GM21619 (cell line): Measurements from ENCODE around the gene AGAP9.
"Not testable (repeated sequence)": the region's sequence is repeated elsewhere in the genome, so short reads cannot be mapped to it uniquely, and the experiment has no call there.

Experiments
- ATAC-seq: cut with Tn5 transposase; IDR thresholded peaks from one replicate; pipeline ENCODE4 v1.9.1; 2021; ENCODE audit not compliant: unreplicated experiment

Gene AGAP9

DNA sequence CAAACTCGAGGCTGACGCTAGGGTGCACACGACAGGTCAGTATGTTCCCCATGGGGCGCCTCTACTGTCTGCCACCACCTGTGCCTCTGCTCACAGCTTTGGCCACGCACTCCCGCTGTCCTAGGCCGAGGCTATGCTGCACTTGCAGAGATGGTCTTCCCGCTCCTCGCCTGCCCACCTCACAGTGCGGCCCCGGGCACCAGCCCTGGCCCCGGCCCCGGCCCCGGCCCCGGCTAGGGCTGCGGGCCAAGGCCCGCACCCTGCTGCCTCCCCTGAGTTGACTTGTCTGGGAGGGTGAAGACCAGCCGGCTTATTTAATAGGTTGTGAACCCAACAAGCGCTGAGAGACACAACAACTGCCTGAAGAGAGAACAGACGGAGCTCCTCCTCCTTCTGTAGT lies at the start of gene AGAP9:
Gene AGAP9, minus strand, starts transcription at position 164 of the 400 bp plus-strand sequence. Its CDS starts 112 bp downstream, at position 52.
- not testable (repeated sequence) for ATAC-seq

DNA sequence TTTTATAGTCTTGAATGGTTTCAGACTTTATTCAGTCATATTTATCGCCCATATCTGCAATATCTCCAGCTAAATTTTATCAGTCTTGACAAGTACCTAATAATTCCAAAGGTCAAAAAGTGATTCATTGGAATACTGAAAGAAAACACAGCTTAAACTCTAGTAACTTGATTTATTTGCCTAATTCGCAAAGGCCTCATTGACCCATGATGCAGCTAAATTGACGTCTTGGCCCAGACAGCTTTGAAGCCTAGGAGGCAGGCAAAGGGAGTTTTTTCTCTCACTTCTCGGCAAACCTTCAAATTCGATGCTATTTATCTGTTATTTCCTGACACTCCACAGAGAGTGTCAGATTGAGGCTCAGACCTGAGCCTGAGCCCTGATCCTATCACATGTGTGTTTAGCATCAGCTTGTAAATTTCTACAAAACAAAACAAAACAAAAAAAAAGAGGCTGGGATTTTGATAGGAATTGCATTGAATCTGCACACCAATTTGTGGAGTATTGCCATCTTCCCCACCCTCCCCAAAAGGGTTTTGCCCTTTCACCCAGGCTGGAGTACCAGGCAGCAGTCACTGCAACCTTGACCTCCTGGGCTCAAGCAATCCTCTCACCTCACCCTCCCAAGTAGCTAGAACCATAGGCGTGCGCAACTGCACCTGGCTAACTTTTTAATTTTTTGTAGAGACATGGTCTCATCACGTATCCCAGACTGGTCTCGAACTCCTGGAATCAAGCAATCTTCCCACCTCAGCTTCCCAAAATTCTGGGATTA lies 47.9 kb upstream of the AGAP9 start:
- ATAC-seq, result not testable (repeated sequence)

DNA sequence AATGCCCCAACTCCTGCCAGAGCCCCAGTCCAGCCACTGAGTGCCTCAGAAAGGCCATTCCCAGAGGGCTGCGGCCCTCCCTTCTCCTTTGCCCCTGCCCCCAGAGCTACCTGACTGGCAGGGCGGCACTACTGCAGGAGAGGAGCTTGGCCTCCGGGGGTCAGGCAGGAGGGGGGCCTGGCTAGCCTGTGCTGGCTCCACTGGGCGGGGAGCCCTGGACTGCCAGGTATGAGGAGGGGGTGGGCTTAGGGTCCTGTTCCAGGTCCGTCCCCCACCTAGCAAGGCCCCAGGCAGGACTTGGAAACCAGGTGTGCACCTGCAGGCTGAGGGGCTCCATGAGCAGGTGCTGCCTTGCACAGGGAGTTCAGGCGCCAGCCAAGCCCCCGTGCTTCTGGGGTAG lies 43.3 kb upstream of the AGAP9 start:
- ATAC-seq, result not testable (repeated sequence)

DNA sequence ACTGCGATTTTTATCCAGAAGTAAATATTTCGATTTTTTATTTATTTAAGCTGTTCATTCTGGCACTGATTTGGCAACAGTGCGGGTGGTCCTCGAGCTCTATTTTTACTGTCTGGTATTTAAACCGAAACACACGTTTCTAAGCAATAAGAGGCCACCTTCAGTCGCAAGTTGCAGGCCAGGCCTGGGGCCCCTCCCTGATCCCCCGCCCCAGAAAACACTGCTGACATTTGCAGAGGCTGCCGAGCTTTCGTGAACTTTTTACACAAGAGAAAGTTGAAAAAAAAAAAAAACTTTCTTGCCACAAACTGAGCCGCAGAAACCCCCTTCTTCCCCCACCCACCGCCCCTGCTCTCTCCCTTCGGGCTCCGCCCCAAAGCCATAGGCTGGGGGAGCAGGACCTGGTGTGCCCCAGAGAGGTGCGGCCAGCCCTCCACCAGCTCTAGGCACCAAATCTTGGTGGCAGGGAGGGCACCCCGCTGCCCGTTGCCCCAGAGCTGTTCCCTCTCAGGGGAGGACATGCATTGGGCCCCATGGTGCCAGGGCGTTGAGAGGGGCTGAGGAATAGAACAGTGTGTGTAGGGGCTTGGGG lies 42.8 kb upstream of the AGAP9 start:
- not testable (repeated sequence) for ATAC-seq

DNA sequence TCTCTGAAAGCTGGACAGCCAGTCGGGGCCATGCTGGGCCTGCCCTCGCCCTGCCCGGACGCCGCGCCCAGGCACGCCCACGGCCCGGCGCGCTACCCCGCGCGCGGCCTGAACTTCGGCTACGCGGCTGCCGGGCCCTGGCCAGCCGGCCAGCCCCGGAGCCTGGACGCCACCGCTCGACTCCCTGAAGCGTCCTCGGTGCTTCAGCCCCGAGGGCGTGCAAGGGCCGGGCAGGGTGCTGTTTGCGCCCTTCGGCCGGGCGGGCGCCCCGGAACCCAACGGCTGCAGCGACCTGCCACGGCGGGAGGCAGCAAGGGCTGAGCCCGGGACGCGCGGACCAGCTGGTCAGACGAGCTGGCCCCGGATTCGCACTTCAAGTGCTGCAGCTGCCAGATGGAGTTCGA lies 42.1 kb upstream of the AGAP9 start:
- ATAC-seq, result not testable (repeated sequence)

DNA sequence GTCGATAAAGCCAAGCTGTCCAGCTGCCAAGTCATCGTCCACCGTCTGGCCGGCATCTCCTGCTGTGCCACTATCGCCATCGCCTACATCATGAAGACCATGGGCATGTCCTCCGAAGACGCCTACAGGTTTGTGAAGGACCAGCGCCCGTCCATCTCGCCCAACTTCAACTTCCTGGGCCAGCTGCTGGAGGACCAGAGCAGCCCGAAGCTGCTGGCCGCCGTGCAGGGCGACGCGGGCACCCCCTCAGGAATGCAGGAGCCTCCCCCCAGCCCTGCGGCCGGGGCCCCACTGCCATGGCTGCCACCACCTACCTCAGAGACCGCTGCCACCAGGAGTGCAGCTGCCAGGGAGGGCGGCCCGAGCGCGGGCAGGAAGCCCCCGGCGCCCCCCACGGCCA lies 41.5 kb upstream of the AGAP9 start:
- ATAC-seq, result not testable (repeated sequence)

DNA sequence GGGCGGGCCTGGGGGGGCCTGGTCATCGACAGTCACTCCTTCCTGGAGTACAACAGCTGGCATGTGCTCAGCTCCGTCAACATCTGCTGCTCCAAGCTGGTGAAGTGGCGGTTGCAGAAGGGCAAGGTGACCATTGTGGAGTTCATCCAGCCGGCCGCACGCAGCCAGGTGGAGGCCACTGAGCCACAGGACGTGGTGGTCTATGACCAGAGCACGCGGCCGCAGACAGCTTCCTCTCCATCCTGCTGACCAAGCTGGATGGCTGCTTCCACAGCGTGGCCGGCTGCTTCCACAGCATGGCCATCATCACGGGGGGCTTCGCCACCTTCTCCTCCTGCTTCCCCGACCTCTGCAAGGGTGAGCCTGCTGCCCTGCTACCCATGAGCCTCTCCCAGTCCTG lies 40.9 kb upstream of the AGAP9 start:
- not testable (repeated sequence) for ATAC-seq

DNA sequence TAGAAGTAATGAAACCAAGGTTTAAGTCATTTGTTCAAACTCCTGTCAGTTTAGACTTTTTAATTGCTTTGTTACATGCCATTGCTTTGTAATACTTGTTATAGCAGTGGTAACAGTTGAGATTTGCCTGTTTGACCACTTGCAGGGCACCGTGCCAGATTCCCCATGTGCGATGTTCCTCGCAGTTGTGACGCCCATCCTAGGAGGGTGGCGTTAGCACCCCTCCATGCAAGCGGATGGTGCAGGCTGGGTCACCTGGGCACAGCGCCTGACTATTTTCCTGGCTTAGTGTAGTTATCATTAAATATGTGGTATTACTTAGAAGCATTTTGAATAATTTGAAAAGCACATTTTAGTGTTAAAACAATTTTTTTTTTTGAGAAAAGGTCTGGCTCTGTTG lies 37.0 kb upstream of the AGAP9 start:
- not testable (repeated sequence) for ATAC-seq

DNA sequence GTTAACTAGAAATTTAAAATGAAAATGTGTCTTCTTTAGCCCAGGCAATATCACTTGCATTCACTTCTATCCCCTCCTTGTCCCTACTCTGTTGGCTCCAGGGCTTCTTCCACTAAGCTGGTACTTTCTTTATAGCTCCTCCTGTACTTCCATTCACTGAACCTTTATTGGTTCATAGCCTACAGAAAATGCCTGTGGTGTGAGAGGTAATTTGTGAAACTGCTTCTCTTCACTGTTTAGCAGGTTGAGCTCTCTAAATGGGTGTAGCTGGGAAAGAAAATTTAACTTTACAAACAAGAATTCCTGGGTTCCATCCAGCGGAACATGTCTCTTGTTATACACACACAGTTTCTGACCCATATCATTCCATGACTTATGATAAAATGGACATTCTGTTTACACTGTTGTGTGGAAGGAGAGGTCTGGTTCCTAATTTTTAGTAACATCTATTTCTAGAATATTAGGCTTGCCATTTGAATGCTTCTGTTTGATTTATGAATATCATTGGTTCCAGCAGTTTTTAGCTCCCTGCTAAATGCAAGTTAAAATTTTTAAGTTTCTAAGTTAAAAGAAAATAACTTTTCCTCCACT lies 36.4 kb upstream of the AGAP9 start:
- ATAC-seq, result not testable (repeated sequence)

DNA sequence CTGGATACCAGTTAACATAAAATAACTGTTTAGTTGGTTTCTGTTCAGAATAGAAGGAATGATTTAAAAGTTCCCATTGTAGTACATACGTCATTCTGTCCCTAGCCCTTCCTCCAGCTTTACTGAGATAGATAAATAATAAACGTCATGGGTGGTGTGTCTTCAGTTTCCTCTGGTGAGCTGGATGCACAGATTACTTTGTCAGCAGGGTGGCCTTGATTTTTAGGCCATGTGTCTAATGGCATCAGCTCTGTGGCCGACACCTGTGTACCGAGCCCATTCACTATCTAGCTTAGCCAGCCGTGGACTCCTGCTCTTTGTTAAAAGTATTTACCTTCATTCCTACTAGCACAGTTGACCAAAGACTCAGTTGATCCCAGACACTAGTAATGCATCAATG lies 34.7 kb upstream of the AGAP9 start:
- ATAC-seq, result not testable (repeated sequence)

DNA sequence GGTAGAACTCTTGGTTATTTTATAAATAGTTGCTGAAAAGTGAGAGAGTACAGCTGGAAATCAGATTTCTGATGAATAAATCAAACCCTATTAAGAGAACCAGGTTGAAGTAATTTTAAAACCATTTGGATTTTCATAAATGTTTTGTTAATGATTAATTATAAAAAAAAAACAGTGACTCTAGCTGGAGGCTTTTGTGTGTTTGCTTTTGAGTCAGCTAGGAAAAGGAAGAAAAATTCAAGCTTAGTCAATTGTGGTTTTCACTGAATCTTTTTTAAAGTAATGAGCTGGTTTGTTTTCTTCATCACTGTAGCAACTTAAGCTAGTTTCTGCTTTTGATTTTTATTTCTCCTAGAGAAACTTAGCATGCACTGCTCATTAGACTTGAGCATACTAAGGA lies 34.2 kb upstream of the AGAP9 start:
- peak; percentile 42 for ATAC-seq

DNA sequence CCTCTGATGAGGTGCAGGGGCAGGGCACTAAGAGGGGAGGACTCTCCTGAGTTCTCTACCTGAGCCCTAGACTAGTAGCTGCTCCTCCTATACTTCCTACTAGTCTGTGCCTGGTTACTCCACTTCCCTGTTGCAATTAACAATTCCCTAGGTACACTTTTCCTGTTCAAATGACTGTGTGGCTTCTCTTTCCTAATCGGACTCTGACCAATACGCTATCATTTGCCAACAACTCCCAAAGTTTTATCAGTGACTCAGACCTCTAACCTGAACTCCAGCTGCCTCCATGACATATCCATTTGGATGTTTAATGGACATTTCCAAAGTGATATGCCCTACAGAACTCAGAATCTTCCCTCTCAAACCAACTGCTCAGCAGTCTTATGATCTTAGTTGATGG lies 31.9 kb upstream of the AGAP9 start:
- not testable (repeated sequence) for ATAC-seq

DNA sequence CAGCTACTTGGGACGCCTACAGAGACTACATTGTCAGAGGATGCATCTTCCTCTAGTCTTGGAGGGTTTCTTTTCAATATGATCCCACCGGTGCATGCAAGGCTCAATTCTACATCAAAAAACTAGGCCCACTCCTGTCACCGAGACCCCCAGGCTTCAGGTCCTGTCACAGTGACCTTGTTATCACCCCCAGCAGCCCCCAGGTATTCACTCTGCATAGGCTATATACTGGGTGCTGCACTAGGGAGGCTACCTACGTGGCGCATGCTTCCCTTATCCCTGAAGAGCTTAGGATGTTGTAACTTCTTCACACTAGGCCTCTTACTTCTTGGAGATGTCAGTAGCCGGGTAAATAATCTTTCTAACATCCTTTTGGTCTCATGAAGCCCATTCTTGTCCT lies 31.1 kb upstream of the AGAP9 start:
- not testable (repeated sequence) for ATAC-seq

DNA sequence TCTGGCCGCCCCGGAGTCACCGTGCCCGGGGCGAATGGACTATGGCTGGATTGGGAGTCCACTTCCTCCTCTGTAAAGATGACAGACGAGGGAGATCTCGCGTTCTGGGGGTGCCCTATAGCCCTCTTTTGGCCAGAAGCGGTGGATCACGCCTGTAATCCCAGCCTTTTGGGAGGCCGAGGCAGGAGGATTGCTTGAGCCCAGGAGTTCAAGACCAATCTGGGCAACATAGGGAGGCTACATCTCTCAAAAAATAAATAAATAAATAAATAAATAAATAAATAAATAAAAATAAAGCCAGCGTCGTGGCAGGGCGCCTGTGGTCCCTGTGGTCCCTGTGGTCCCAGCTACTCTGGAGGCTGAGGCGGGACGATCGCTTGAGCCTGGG lies 30.4 kb upstream of the AGAP9 start:
- ATAC-seq, result not testable (repeated sequence)

DNA sequence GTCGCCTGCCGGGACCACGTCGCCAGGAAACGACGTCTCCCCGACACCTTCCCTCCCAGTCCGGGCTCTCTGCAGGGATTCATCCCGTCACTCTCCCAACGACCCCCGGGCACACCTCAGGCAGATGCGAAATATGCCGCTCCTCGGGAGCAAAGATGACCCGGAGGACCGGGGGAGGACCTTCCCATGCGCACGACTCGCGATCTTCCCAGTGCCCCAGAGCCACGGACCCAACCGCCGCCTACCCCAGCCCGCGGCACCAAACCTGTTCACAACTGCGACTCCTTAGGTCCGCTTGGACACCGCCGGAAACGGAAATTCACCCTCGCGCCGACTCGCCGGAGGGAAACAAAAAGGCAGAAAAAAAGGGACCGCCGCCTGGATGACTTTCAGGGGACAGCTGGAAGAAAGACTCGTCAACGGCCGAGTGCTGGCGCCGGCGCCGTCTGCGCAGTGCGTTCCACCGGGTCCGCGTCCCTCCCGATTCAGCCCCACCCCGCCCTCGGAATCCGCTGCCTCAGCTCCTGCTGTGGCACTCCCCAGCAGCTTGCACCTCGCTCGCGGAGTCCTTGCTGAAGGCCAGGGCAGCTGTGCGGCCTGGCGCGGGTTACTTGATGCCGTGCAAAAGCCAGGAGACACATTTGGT lies 29.9 kb upstream of the AGAP9 start:
- peak; percentile 82 for ATAC-seq

DNA sequence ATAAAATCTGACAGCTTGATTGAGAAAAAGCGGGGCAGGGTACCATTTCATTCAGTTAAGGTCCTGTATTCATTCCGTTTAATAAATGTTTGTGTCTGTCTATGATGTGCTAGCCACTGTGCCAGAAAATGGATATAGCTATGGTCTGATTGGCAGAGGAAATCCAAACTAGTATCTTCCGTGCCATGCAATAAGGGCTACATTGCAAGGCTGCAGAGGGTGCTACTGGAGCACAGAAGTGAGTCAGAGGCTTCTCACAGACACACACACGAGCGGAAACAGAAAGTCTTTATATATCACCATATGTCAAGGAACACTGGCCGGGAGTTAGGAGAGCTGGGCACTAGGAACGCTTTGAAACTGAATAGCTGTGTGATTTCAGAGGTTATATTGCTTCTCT lies 29.3 kb upstream of the AGAP9 start:
- ATAC-seq, result peak; percentile 38

DNA sequence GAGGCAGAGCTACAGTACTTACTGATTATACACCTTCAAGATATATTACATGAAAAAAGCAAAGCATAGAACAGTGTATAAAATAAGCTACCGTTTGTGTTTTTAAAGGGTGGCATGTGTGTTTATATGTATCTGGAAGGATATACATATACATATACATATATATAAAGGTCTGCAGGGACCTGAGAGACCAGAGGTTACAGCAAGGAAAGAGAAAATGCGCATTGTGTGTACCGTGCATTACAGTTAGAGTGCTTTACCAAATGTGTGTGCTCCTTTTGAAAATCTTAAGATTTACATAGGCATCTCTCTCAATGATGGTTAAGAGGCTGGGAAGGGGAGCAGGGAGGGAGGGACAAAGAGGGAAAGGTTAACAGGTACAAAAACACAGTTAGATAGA lies 23.8 kb upstream of the AGAP9 start:
- not testable (repeated sequence) for ATAC-seq

DNA sequence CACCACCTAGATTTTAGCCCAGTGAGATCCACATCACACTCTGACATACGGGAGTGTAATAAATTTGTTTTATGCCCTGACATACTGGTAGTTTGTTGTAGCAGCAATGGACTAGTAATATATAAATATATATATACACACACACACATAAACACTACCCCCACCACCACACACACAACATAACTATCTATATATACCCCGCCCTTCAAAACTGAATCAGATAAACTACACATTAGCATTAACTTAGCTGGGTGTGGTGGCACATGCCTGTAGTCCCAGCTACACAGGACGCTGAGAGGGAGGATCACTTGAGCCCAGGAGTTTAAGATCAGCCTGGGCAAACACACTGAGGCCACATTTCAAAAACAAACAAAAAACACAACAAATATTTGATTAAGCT lies 13.0 kb upstream of the AGAP9 start:
- ATAC-seq, result not testable (repeated sequence)

DNA sequence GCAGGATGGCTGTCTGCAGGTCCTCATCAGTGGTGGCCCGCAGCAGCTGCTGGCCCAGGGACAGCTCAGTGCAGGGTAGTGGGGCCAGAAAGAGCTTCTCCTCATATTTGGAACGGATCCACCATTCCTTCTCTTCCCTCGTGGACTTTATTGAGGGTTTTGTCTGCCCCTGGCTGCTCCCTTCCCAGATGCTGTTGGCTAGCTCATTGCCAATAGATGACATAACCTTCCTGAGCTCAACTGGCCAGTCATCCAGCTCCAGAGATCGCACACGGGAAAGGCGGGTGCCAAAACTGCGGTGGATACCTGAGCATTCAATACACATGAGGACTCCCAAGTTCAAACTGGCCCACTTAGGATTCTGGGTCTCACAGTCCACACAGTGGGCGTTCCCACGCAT lies 21.1 kb downstream of the AGAP9 start:
- ATAC-seq, result not testable (repeated sequence)

DNA sequence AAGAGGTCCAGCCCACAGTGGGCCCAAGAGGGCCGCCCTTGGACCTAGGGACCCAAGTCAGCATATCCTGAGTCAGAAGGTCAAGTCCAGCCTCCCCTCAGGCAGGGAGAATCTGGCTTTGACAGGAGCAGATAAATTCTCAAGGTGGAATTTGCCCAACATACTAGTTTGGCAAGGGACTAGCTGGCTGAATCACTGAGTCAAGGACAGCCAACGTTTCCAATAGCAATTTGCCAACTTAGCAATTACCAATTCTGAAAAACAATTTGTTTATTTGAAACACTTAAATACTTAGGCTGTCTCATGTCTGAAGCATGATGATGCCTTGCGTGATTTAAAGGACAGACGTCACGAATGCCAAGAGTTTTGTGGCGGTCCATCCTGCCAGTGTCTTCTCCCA lies 29.2 kb downstream of the AGAP9 start:
- not testable (repeated sequence) for ATAC-seq

DNA sequence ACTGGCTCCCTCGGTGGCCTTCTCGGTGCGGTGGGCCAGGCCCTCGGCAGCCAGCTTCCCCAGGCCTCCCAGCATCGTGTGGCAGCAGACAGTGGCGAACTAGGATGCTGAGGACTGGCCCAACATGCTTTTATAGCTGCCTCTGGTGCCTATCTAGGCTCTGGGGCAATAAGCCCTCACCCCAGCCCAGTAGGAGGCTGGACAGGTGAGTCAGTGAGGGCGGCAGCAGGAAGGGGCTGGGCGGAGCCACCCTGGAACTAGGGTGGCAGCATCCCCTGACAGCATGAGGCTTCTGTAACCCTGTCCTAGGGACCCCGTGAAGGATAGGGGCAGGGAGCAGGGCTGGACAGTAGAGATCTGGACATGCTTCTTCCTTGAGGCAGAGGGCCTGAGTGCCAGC lies 31.8 kb downstream of the AGAP9 start, which contains the start of gene FAM25G:
Gene FAM25G, minus strand, starts transcription at position 101 of the 400 bp plus-strand sequence. Its CDS starts 26 bp downstream, at position 75.
- not testable (repeated sequence) for ATAC-seq
